ENCODE data around the gene POLR2B.
"Not testable (repeated sequence)": the region's sequence is repeated elsewhere in the genome, so short reads cannot be mapped to it uniquely, and the experiment has no call there.

Gene POLR2B

GRCh38 chr4:56978750-56979303, at the start of gene POLR2B:
TSS of gene POLR2B (plus strand) at chr4:56978896. CDS start at chr4:56978986, 90 bp downstream.
- Mint-ChIP-seq H3K27me3 (no peaks in the 10 kb centered on the region), H3K9me3 (ENCODE audit: low read depth) (peaks cover 1% of the 10 kb centered on the region), H3K4me3 (peak within 1 kb of the TSS; percentile 100), H3K4me1 (ENCODE audit: low read depth) (peaks cover 56% of the 10 kb centered on the region), H3K27ac (peak within 1 kb of the TSS; percentile 98), H3K36me3 (peaks cover 13% of the 10 kb centered on the region)

DNA sequence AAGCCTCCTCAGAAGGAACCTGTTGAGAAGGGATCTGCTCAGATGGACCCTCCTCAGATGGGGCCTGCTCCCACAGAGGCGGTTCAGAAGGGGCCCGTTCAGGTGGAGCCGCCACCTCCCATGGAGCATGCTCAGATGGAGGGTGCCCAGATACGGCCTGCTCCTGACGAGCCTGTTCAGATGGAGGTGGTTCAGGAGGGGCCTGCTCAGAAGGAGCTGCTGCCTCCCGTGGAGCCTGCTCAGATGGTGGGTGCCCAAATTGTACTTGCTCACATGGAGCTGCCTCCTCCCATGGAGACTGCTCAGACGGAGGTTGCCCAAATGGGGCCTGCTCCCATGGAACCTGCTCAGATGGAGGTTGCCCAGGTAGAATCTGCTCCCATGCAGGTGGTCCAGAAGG, 48.1 kb upstream of the POLR2B start:
- peaks cover 39% of the 10 kb centered on the region for H3K4me1 Mint-ChIP-seq (ENCODE audit: low read depth)
- H3K27me3 Mint-ChIP-seq, result no peaks in the 10 kb centered on the region
- H3K4me3 Mint-ChIP-seq, result no peak overlapping the region
- no peaks in the 10 kb centered on the region for H3K9me3 Mint-ChIP-seq (ENCODE audit: low read depth)
- no peak overlapping the region for H3K27ac Mint-ChIP-seq
- H3K36me3 Mint-ChIP-seq, result peaks cover 15% of the 10 kb centered on the region

- peaks cover 15% of the 10 kb centered on the region for H3K36me3 Mint-ChIP-seq
- H3K27me3 Mint-ChIP-seq, result no peaks in the 10 kb centered on the region
- no peaks in the 10 kb centered on the region for H3K9me3 Mint-ChIP-seq (ENCODE audit: low read depth)
- H3K4me1 Mint-ChIP-seq (ENCODE audit: low read depth), result peaks cover 39% of the 10 kb centered on the region
- no peak overlapping the region for H3K4me3 Mint-ChIP-seq
- peak overlapping the region; percentile 22 for H3K27ac Mint-ChIP-seq
Observed at GRCh38 chr4:56931924-56932323, 46.8 kb upstream of the POLR2B start.

DNA sequence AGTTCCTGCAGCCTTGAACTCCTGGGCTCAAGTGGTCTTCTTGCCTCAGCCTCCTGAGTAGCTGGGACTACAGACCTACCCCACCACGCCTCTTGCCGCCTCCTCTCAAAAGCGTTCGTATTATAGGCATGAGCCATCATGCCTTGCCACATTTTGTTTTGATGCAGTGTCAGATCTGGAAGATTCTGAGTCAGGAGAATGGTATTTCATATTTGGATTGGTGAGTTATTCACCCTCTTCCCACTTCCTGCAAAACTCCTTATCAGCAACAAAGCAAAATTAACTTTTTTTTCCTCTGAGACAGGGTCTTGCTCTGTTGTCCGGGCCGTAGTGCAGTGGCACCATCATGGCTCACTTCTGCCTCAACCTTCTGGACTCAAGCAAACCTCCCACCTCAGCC, 41.4 kb upstream of the POLR2B start:
- H3K27me3 Mint-ChIP-seq, result no peaks in the 10 kb centered on the region
- H3K36me3 Mint-ChIP-seq, result peaks cover 11% of the 10 kb centered on the region
- H3K4me3 Mint-ChIP-seq, result no peak overlapping the region
- H3K4me1 Mint-ChIP-seq (ENCODE audit: low read depth), result peaks cover 19% of the 10 kb centered on the region
- H3K27ac Mint-ChIP-seq, result peak overlapping the region; percentile 54
- H3K9me3 Mint-ChIP-seq (ENCODE audit: low read depth), result no peaks in the 10 kb centered on the region

DNA sequence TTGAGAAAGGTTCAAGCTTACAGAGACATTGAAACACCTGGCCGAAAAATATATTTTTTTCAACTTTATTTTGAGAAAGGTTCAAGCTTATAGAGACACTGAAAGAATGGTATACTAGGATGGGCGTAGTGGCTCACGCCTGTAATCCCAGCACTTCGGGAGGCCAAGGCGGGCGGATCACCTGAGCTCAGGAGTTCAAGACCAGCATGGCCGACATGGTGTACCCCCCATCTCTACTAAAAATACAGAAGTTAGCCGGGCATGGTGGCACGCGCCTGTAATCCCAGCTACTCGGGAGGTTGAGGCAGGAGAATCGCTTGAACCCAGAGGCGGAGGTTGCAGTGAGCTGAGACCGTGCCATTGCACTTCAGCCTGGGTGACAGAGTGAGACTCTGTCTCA, 38.9 kb upstream of the POLR2B start:
- not testable (repeated sequence) for H3K27me3 Mint-ChIP-seq, H3K4me3 Mint-ChIP-seq
- H3K36me3 Mint-ChIP-seq, result peaks cover 11% of the 10 kb centered on the region

GRCh38 chr4:56940403-56940802, 38.3 kb upstream of the POLR2B start:
- peaks cover 2% of the 10 kb centered on the region for H3K4me1 Mint-ChIP-seq (ENCODE audit: low read depth)
- no peaks in the 10 kb centered on the region for H3K9me3 Mint-ChIP-seq (ENCODE audit: low read depth)
- H3K27me3 Mint-ChIP-seq, result no peaks in the 10 kb centered on the region
- H3K4me3 Mint-ChIP-seq, result no peak overlapping the region
- H3K36me3 Mint-ChIP-seq, result peaks cover 11% of the 10 kb centered on the region
- H3K27ac Mint-ChIP-seq, result no peak overlapping the region

More for the DNA sequence above, 38.9 kb upstream of the POLR2B start:
- H3K4me1 Mint-ChIP-seq (ENCODE audit: low read depth); H3K9me3 Mint-ChIP-seq (ENCODE audit: low read depth); H3K27ac Mint-ChIP-seq: not testable (repeated sequence)

DNA sequence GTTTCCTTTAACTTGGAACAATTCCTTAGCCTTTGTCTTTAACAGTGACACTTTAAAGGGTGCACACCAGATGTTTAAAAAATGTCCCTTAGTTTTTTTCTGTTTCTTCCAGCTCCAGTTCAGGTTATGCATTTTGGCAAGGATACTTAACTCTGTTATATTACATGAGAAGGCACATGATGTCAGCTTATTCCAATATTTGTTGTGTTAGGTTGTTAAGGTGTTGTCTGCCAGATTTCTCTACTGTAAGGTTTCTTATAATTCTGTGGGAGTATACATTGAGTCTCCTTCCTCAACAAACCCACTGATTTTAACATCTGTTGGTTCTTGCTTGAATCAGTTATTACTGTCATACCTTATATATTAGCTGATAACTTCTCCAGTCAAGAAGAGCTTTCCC, 37.7 kb upstream of the POLR2B start:
- Mint-ChIP-seq H3K27ac (peak overlapping the region; percentile 11), H3K9me3 (ENCODE audit: low read depth) (no peaks in the 10 kb centered on the region), H3K4me1 (ENCODE audit: low read depth) (peaks cover 2% of the 10 kb centered on the region), H3K4me3 (no peak overlapping the region), H3K27me3 (no peaks in the 10 kb centered on the region), H3K36me3 (peaks cover 11% of the 10 kb centered on the region)

DNA sequence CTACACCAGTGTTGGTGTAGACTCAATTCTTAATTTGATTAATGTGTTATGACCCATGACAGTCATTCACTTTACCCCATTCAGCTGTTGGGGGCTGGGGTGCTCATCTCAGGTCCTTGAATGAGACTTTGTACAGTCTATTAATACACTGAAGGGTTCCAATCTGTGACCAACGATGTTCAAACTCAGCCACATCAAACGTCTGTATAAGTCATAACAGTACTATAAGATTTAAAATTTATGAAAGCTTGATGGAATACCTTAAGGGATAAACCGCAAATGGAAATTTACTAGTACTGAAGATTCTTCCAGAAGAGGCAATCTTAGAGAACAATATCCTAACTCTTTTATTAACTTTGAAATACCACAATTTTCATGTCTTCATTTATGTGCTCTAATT, 37.3 kb upstream of the POLR2B start:
- Mint-ChIP-seq H3K27ac (no peak overlapping the region), H3K4me1 (ENCODE audit: low read depth) (peaks cover 2% of the 10 kb centered on the region), H3K36me3 (peaks cover 11% of the 10 kb centered on the region), H3K27me3 (no peaks in the 10 kb centered on the region), H3K4me3 (no peak overlapping the region), H3K9me3 (ENCODE audit: low read depth) (no peaks in the 10 kb centered on the region)

- Mint-ChIP-seq H3K9me3 (ENCODE audit: low read depth) (no peaks in the 10 kb centered on the region), H3K4me1 (ENCODE audit: low read depth) (no peaks in the 10 kb centered on the region), H3K4me3 (no peak overlapping the region), H3K27me3 (no peaks in the 10 kb centered on the region), H3K27ac (no peak overlapping the region), H3K36me3 (no peaks in the 10 kb centered on the region)
Observed at GRCh38 chr4:56953680-56954520, 24.8 kb upstream of the POLR2B start.

- Mint-ChIP-seq H3K9me3 (ENCODE audit: low read depth) (no peaks in the 10 kb centered on the region), H3K36me3 (no peaks in the 10 kb centered on the region), H3K27ac (no peak overlapping the region)
Observed at GRCh38 chr4:56958111-56958517, 20.6 kb upstream of the POLR2B start.

GRCh38 chr4:56959100-56959499, 19.6 kb upstream of the POLR2B start:
- Mint-ChIP-seq H3K27ac (no peak overlapping the region), H3K27me3 (no peaks in the 10 kb centered on the region), H3K9me3 (ENCODE audit: low read depth) (no peaks in the 10 kb centered on the region), H3K4me3 (no peak overlapping the region), H3K4me1 (ENCODE audit: low read depth) (no peaks in the 10 kb centered on the region), H3K36me3 (no peaks in the 10 kb centered on the region)

More at GRCh38 chr4:56958111-56958517, 20.6 kb upstream of the POLR2B start:
- Mint-ChIP-seq H3K4me1 (ENCODE audit: low read depth) (no peaks in the 10 kb centered on the region), H3K27me3 (no peaks in the 10 kb centered on the region), H3K4me3 (no peak overlapping the region)

DNA sequence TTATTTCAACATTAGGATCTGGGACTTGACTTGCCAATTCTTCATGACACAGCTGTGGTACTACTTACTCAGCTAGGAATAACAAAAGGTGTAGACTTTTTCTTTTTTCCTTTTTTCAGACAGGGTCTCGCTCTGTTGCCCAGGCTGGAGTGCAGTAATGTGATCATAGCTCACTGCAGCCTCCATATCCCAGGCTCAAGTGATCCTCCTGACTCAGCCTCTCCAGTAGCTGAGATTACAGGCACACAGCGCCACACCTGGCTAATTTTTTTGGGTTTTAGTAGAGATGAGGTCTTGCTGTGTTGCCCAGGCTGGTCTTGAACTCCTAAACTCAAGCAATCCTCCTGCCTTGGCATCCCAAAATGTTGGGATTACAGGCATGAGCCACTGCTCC, 17.6 kb upstream of the POLR2B start:
- Mint-ChIP-seq H3K36me3 (peaks cover 5% of the 10 kb centered on the region), H3K4me1 (ENCODE audit: low read depth) (no peaks in the 10 kb centered on the region), H3K27ac (peak overlapping the region; percentile 46), H3K27me3 (no peaks in the 10 kb centered on the region), H3K4me3 (no peak overlapping the region), H3K9me3 (ENCODE audit: low read depth) (no peaks in the 10 kb centered on the region)

DNA sequence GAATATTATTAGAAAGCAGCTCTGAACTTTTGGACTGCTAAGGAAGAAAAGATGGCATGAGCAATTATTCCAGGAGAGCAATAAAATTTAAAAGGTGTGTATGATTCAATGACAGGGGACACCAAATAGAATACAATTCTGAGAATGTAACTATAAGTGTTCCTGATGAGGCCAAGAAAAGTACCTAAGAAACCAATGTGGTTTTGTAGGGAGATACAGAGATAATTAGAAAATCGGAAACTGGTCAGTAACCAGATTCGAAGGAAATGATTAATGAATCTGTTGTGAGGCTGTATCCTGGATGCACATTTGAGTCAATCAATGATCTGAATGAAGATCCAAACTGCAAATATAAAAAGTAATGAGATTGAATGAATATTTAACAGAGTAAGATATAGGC, 7.3 kb upstream of the POLR2B start:
- Mint-ChIP-seq H3K27ac (peak overlapping the region; percentile 50), H3K36me3 (peaks cover 26% of the 10 kb centered on the region), H3K9me3 (ENCODE audit: low read depth) (peaks cover 8% of the 10 kb centered on the region), H3K27me3 (no peaks in the 10 kb centered on the region), H3K4me3 (peak overlapping the region; percentile 17), H3K4me1 (ENCODE audit: low read depth) (peaks cover 46% of the 10 kb centered on the region)

DNA sequence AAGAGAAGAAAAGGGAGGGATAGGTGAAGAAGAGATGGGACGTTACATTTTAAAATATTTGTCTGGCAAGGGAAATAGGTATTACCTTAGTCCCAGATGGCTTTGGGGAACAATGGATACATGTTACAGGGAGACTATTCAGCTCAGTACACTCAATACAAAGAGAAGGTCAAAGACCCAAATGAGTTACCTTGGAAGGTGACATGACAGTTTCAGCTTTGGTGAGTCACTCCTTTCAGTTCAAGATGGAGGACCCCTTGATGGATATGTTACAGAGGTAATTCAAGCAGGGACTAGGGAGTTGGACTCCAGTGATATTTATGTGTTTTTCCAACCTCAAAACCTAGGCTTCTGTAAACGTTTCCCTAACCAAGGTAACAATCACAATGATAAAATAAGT, 6.3 kb upstream of the POLR2B start:
- Mint-ChIP-seq H3K9me3 (ENCODE audit: low read depth) (peaks cover 8% of the 10 kb centered on the region), H3K36me3 (peaks cover 24% of the 10 kb centered on the region), H3K4me3 (peak overlapping the region; percentile 60), H3K27ac (peak overlapping the region; percentile 80), H3K27me3 (no peaks in the 10 kb centered on the region), H3K4me1 (ENCODE audit: low read depth) (peaks cover 46% of the 10 kb centered on the region)

- H3K36me3 Mint-ChIP-seq, result peaks cover 24% of the 10 kb centered on the region
- peaks cover 8% of the 10 kb centered on the region for H3K9me3 Mint-ChIP-seq (ENCODE audit: low read depth)
- H3K27ac Mint-ChIP-seq, result peak overlapping the region; percentile 80
- peak overlapping the region; percentile 60 for H3K4me3 Mint-ChIP-seq
- peaks cover 49% of the 10 kb centered on the region for H3K4me1 Mint-ChIP-seq (ENCODE audit: low read depth)
- H3K27me3 Mint-ChIP-seq, result no peaks in the 10 kb centered on the region
Observed at GRCh38 chr4:56972809-56973208, 5.9 kb upstream of the POLR2B start.

Measured in activated naive CD8-positive, alpha-beta T cell (primary cell).